NCI-H82 (cell line): ENCODE measurements around the gene KCNH4.

Experiments
- DNase-seq: peaks from one replicate; lab custom pipeline; 2025; lab: John Stamatoyannopoulos, UW

KCNH4 gene

GRCh38 chr17:42136654-42137051, 44.3 kb downstream of the KCNH4 start:
- DNase-seq, result no peak

DNA sequence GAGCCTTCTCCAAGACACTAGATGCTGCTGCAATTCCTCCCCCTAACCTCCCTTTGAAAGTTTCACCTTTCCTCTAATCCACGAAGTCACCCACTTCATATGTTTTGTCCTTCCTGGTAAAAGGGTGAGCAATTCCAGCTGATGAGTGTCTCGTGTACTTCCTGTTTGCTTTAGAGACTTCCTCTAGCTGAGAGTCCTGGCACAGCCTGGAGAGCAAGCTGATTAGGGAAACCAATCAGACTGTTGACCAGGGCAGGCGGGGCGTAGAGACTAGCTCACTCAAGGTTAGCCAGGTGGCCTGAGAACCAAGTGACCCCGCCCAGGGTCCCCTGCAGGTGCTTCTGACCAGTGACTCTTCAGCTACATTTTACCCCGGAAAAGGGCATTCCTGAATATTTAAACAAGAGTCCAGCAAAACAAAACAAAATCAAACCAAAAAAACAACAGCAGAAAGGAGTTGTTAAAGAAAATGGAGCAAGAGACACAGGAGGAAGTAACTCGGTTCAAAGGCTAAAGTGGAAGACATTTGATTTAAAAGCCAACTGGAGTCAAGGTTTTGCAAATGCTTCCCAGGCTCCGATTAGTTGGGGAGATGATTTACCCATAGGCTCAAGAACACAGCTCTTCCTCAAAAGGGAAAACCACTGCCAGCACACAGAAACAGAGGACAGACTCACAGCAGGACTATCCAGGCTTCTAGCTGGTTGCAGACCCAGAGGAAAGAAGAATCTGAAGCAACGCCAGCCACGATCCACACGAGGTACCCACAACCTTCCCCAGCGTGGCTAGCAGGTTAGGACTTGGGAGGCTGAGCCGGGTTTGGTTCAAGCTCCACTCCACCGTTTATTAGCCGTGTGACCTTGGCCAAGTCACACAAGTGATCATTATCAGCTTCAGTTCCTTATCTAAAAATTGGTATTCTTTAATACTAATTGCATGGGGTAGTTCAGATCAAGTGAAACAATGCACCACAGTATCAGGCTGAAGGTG, 45.0 kb downstream of the KCNH4 start:
- no peak for DNase-seq

DNA sequence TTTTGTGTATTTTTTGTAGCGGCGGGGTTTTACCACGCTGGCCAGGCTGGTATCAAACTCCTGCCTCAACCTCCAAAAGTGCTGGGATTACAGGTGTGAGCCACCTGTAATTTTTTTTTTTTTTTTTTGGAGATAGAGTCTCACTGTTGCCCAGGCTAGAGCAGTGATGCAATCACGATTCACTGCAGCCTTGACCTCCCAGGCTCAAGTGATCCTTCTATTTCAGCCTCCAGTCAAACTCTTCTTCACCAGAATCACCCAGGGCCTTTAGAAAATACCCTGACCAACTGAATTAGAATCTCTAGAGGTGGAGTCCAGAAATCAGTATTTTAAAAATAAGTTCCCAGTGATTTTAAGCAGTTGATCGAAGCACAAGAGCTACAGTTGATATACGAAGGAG, 45.8 kb downstream of the KCNH4 start:
- DNase-seq, result no peak

GRCh38 chr17:42133461-42134041, 47.4 kb downstream of the KCNH4 start:
- DNase-seq, result no peak

GRCh38 chr17:42132941-42133340, 48.0 kb downstream of the KCNH4 start:
- DNase-seq, result no peak

DNA sequence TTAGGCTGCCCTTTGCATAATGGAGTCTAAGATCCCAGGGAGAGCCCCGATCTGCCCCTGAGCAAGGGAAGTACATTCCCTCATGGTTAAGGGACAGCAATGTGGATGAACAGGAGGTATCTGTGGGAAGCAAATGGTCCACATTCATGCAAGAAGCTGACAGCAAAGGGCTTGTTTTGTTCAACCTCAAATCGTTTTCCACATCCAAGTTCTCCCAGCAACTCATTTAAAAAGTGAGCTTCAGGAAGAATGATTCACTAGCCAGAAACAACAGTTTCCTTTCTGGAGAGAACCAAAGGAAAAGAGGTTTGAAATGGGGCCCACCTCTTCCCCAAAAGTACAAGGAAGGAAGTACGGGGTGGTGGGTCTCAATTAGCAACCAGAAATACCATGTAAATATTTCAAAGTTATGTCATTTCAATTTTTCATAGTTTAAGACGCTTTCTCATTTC, 48.9 kb downstream of the KCNH4 start:
- no peak for DNase-seq

DNA sequence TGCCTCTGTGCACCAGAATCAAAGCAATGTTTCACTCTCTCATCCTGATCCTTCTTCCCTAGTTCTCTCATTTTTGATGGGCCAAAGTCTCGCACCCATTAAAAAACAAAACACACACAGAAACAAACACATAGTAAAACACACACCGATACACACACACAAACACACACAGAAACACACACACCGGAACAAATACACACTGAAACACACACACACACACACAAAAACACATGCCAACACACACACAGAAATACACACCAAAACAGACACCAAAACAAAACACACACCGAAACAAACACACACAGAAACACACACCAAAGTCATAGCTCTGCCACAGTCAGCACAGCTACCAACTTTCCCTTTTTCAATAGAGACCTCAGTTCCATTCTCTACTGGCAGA, 49.7 kb downstream of the KCNH4 start:
- DNase-seq, result no peak

- no peak for DNase-seq
Measured at GRCh38 chr17:42130310-42130936, 50.5 kb downstream of the KCNH4 start.

DNA sequence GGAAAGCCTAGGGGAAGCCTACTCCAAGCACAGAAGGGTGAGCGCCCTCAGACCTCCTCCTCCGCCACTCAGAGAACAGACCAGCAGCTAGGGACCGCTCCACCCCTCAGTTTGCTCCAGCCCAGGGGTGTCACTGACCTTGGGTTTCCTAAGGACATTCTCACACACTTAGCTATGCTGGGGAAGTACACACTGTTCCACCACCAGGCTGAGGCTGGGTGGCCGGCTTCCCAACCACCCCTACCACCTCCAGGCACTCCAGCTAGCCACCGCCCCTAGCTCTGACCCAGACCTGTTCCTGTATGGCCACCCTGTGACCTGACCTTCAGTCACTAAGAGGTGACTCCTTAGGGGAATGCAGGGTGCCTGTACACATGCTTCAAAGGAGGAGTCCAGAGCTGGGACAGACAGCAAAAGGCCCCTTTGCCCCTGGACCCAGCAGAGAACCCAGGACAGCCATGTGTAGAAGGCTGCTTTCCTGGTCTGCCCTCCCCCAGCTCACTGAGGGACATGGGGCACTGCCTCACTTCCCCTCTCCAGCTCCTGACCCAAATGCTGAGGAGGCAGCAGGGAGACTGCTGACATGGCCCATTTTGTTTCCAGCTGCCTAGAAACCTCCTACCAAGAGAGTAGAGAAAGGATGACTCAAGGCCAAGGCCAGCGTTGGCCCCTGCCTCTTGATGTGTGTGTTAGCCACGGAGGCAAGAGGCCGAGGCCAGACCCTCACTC, 51.7 kb downstream of the KCNH4 start:
- no peak for DNase-seq

DNA sequence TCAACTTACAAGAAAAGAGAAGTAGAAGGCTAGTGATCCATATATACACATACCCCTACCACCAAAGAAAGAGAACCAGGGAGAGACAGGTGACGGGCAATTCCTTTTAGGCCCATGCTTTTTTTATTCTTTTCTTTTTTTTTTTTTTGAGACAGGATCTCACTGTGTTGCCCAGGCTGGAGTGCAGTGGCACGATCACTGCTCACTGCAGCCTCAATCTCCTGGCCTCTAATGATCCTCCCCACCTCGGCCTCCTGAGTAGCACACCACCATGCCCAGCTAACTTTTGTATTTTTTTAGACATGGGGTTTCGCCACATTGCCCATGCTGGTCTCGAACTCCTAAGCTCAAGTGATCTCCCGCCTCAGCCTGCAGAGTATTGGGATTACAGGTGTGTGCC, 53.5 kb downstream of the KCNH4 start:
- DNase-seq, result no peak

- DNase-seq, result no peak
Measured at GRCh38 chr17:42126836-42127235, 54.1 kb downstream of the KCNH4 start.

DNA sequence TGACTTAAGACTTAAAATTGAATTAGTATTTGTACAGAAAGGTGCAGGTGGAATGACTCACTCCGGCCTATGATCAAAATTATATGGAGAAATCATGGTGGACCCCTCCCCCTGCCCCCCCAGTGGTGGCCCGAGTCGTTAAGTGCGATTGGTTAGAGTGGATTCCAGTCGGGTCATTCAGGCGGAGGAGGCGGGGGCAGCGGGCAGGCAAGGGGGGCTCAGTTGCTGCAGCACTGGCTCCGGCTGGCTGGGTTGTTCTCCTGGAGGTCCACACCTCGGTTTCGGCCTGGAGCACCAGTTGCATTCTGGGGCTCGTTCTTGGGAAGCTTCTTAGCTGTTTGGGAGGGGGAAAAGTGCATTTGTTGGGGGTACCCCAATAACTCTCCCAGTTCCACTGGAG, 55.4 kb downstream of the KCNH4 start:
- DNase-seq, result no peak

- DNase-seq, result no peak
Measured at GRCh38 chr17:42124256-42124655, 56.7 kb downstream of the KCNH4 start.

- DNase-seq, result peak; percentile 94
Measured at GRCh38 chr17:42122371-42123303, 58.3 kb downstream of the KCNH4 start, which contains the start of gene HSPB9. TSS of gene HSPB9 (plus strand) at chr17:42122804. CDS start at chr17:42122851, 47 bp downstream.

- DNase-seq, result peak; percentile 93
Measured at GRCh38 chr17:42120770-42121769, 59.9 kb downstream of the KCNH4 start, which contains the start of gene KAT2A. TSS of gene KAT2A (minus strand) at chr17:42121367. CDS start at chr17:42121304, 63 bp downstream.

DNA sequence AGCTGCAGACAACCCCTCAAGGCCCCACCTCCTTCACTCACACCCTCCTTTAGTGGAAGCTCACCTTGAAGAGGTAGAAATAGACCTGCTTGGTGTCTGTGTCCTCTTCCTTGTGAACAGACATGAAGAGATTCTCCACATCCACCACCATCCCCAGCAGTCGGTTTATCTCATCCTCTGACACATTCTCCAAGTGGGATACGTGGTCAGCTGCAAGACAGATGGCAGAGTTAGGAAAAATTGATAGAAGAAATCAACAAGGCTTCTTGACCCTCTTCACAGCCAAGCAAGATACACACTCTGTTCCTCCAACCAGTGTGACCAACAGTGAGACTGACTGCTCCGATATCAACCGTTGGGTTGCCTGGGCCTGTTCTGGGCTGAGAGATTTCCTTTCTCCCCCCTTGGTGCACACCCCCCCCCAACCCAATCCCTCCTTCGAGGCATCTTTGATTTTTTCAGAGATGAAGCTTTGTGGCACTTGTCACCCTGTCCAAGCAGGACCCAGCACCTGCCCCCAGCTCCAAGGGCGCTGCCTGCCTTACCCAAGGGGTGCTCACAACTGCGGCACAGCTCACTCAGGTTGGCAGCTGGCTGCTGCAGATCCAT, 60.7 kb downstream of the KCNH4 start:
- DNase-seq, result no peak

GRCh38 chr17:42119301-42119700, 61.6 kb downstream of the KCNH4 start:
- no peak for DNase-seq

- peak; percentile 59 for DNase-seq
Measured at GRCh38 chr17:42118545-42118944, 62.4 kb downstream of the KCNH4 start.

DNA sequence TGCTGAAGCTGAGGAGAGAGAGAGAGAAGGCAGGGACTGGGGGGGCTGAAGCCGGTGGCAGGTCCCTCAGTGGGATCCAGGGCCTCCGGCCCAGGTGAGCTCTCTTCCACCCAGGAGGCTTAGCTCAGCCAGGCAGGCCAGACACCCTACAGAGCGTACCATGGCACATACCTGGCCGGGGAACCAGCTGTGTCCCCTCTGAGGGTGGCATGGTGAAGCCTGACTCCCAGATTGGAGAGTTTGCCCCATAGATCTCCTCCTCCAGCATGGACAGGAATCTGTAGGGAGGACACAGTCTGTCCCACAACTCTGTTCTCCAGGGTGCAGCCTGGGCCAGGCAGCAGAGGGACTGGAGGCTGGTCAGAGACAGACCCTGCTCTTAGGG, 62.8 kb downstream of the KCNH4 start:
- no peak for DNase-seq
